Activated naive CD4-positive, alpha-beta T cell treated with anti-CD3 and anti-CD28 coated beads, Interleukin-2, amount 50 U/mL, for 24 hours (primary cell): ENCODE data around the gene WDR82.

Source experiments
- H3K27ac Mint-ChIP-seq: one replicate; pipeline ENCODE4 v1.8.0; 2021; ENCODE audit warnings: mild to moderate bottlenecking, mixed read lengths
- H3K27me3 Mint-ChIP-seq: one replicate; pipeline ENCODE4 v1.8.0; 2021; ENCODE audit warnings: mixed read lengths
- H3K36me3 Mint-ChIP-seq: one replicate; pipeline ENCODE4 v1.8.0; 2021; ENCODE audit warnings: mixed read lengths
- H3K4me1 Mint-ChIP-seq: one replicate; pipeline ENCODE4 v1.8.0; 2021; ENCODE audit warnings: mixed read lengths
- H3K4me3 Mint-ChIP-seq: one replicate; pipeline ENCODE4 v1.8.0; 2021; ENCODE audit warnings: mild to moderate bottlenecking, mixed read lengths
- H3K9me3 Mint-ChIP-seq: one replicate; pipeline ENCODE4 v1.8.0; 2021; ENCODE audit warnings: mixed read lengths

WDR82 gene

GRCh38 chr3:52314489-52314888, 36.0 kb upstream of the WDR82 start:
- H3K36me3 Mint-ChIP-seq: peaks cover 3% of the 10 kb centered on the region
- no peaks in the 10 kb centered on the region for H3K27me3 Mint-ChIP-seq
- H3K27ac Mint-ChIP-seq: no peak overlapping the region
- H3K4me1 Mint-ChIP-seq: peaks cover 23% of the 10 kb centered on the region
- no peaks in the 10 kb centered on the region for H3K9me3 Mint-ChIP-seq
- H3K4me3 Mint-ChIP-seq: no peak overlapping the region

GRCh38 chr3:52313774-52314188, 35.3 kb upstream of the WDR82 start:
- peaks cover 23% of the 10 kb centered on the region for H3K4me1 Mint-ChIP-seq
- H3K36me3 Mint-ChIP-seq: peaks cover 3% of the 10 kb centered on the region
- H3K4me3 Mint-ChIP-seq: no peak overlapping the region
- H3K9me3 Mint-ChIP-seq: no peaks in the 10 kb centered on the region
- H3K27me3 Mint-ChIP-seq: no peaks in the 10 kb centered on the region
- H3K27ac Mint-ChIP-seq: no peak overlapping the region

DNA sequence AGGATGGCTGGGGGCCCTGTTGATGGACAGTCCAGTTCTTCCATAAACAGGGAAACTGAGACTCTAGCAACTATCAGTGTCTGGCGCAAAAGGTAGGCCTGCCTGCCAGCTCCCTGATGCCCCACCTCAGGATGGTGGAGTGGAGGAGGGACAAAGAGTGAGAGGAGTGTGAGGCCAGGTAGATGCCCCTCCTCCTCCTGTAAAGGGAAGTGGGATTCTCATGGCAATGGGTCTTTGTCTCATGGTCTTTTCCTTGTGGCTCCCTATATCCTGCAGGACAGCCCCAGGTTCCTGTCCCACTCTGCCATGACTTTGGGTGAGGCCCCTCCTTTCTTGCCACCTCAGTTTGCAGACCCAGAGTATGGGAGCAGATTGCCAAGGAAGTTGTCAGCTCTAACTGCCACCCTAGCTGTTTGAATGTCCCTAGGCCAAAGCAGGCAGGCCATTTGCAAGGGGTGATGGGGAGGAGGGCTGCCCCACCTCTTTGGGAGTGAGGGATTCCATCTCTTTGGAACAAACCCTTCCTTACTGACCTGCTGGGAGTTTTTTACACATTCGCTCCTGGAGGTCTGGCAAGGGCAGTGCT, 34.8 kb upstream of the WDR82 start:
- Mint-ChIP-seq H3K27me3 (no peaks in the 10 kb centered on the region), H3K9me3 (no peaks in the 10 kb centered on the region), H3K4me1 (peaks cover 28% of the 10 kb centered on the region), H3K4me3 (no peak overlapping the region), H3K27ac (no peak overlapping the region), H3K36me3 (peaks cover 3% of the 10 kb centered on the region)

DNA sequence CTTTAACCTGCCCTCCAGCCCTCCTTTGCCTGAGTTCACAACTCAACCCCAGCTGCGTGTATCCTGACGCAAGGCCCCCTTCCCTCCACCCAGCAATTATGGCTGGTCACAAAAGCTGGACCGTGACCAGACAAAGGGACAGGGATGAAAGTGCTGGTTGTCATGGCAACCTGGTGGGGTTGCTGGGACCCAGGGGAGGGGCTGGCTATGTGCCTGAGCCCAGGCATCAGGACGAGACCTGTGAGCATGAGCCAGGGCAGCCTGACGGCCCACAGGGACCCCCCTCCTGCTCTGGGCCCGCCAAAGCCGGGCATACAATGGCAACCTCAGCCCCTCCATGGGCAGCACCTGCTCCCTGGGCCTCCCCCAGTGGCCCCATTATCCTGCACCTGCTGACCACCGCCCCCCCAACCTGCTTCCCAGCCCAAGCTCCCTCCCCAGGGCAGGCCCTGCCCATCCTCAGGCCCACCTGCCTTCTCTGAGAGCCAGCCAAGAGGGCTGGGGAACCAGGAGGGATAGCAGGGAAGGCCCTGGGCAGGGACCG, 33.2 kb upstream of the WDR82 start:
- H3K4me1 Mint-ChIP-seq: peaks cover 34% of the 10 kb centered on the region

GRCh38 chr3:52310861-52311575, 32.6 kb upstream of the WDR82 start:
- Mint-ChIP-seq H3K27ac (no peak overlapping the region), H3K4me3 (no peak overlapping the region), H3K36me3 (peaks cover 3% of the 10 kb centered on the region), H3K27me3 (no peaks in the 10 kb centered on the region), H3K4me1 (peaks cover 36% of the 10 kb centered on the region), H3K9me3 (no peaks in the 10 kb centered on the region)

More for the DNA sequence above, 33.2 kb upstream of the WDR82 start:
- no peak overlapping the region for H3K4me3 Mint-ChIP-seq
- H3K27me3 Mint-ChIP-seq: no peaks in the 10 kb centered on the region
- no peaks in the 10 kb centered on the region for H3K9me3 Mint-ChIP-seq
- no peak overlapping the region for H3K27ac Mint-ChIP-seq
- H3K36me3 Mint-ChIP-seq: peaks cover 3% of the 10 kb centered on the region

GRCh38 chr3:52308308-52308707, 29.9 kb upstream of the WDR82 start:
- Mint-ChIP-seq H3K27ac (no peak overlapping the region), H3K4me1 (peaks cover 41% of the 10 kb centered on the region), H3K9me3 (no peaks in the 10 kb centered on the region), H3K27me3 (no peaks in the 10 kb centered on the region), H3K4me3 (no peak overlapping the region), H3K36me3 (peaks cover 3% of the 10 kb centered on the region)

GRCh38 chr3:52306978-52307377, 28.5 kb upstream of the WDR82 start:
- Mint-ChIP-seq H3K9me3 (no peaks in the 10 kb centered on the region), H3K4me3 (no peak overlapping the region), H3K4me1 (peaks cover 41% of the 10 kb centered on the region), H3K27ac (no peak overlapping the region), H3K36me3 (peaks cover 3% of the 10 kb centered on the region), H3K27me3 (no peaks in the 10 kb centered on the region)

- peaks cover 3% of the 10 kb centered on the region for H3K36me3 Mint-ChIP-seq
- no peaks in the 10 kb centered on the region for H3K9me3 Mint-ChIP-seq
- H3K27me3 Mint-ChIP-seq: no peaks in the 10 kb centered on the region
- peaks cover 38% of the 10 kb centered on the region for H3K4me1 Mint-ChIP-seq
- H3K27ac Mint-ChIP-seq: no peak overlapping the region
- H3K4me3 Mint-ChIP-seq: no peak overlapping the region
Measured at GRCh38 chr3:52305926-52306325, 27.5 kb upstream of the WDR82 start.

GRCh38 chr3:52303811-52304210, 25.4 kb upstream of the WDR82 start:
- no peaks in the 10 kb centered on the region for H3K36me3 Mint-ChIP-seq
- peaks cover 33% of the 10 kb centered on the region for H3K4me1 Mint-ChIP-seq
- H3K9me3 Mint-ChIP-seq: no peaks in the 10 kb centered on the region
- H3K27ac Mint-ChIP-seq: no peak overlapping the region
- no peak overlapping the region for H3K4me3 Mint-ChIP-seq
- H3K27me3 Mint-ChIP-seq: no peaks in the 10 kb centered on the region

GRCh38 chr3:52302426-52303145, 24.1 kb upstream of the WDR82 start:
- no peak overlapping the region for H3K4me3 Mint-ChIP-seq
- H3K27ac Mint-ChIP-seq: no peak overlapping the region
- no peaks in the 10 kb centered on the region for H3K27me3 Mint-ChIP-seq
- H3K4me1 Mint-ChIP-seq: peaks cover 21% of the 10 kb centered on the region
- no peaks in the 10 kb centered on the region for H3K9me3 Mint-ChIP-seq
- no peaks in the 10 kb centered on the region for H3K36me3 Mint-ChIP-seq

DNA sequence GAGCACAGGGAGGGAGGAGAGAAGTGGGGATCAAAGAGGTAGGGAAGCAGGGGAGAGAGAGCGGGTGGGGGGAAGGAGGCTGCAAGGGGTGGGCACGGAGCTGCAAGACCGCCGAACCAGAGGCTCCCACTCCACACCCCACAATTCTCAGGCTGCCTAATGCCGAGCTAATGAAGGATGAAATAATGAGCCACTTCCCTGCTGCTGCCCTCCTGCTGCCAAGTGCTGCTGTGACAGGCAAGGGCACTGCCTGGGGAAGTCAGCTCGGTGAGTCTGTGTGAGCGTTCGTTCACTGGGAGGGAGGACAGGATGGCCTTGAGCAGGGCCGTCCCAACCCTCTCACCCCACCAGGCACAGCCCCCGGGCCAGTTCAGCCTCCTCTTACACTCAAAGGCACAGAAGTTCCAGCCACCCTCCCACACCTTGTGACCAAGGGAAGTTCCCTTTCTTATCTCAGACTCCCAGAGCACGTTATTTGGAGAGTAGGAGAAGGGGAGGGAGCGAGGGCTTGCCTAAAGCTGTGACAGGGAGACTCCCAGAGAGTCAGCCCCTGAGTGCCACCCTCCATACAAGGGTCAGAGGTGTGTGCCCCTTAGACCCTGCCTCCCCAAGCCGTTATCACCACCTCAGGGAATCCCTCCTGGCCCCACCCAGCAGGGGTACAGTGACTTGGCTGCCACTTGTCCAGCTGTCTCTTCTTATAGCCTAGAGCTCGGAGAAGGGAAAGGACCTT, 21.6 kb upstream of the WDR82 start:
- Mint-ChIP-seq H3K27me3 (no peaks in the 10 kb centered on the region), H3K4me3 (no peak overlapping the region), H3K4me1 (no peaks in the 10 kb centered on the region), H3K27ac (no peak overlapping the region), H3K9me3 (no peaks in the 10 kb centered on the region), H3K36me3 (no peaks in the 10 kb centered on the region)

- H3K27me3 Mint-ChIP-seq: no peaks in the 10 kb centered on the region
- no peak overlapping the region for H3K27ac Mint-ChIP-seq
- H3K9me3 Mint-ChIP-seq: no peaks in the 10 kb centered on the region
- H3K4me3 Mint-ChIP-seq: no peak overlapping the region
- H3K4me1 Mint-ChIP-seq: no peaks in the 10 kb centered on the region
- H3K36me3 Mint-ChIP-seq: no peaks in the 10 kb centered on the region
Measured at GRCh38 chr3:52299247-52299878, 20.9 kb upstream of the WDR82 start.

DNA sequence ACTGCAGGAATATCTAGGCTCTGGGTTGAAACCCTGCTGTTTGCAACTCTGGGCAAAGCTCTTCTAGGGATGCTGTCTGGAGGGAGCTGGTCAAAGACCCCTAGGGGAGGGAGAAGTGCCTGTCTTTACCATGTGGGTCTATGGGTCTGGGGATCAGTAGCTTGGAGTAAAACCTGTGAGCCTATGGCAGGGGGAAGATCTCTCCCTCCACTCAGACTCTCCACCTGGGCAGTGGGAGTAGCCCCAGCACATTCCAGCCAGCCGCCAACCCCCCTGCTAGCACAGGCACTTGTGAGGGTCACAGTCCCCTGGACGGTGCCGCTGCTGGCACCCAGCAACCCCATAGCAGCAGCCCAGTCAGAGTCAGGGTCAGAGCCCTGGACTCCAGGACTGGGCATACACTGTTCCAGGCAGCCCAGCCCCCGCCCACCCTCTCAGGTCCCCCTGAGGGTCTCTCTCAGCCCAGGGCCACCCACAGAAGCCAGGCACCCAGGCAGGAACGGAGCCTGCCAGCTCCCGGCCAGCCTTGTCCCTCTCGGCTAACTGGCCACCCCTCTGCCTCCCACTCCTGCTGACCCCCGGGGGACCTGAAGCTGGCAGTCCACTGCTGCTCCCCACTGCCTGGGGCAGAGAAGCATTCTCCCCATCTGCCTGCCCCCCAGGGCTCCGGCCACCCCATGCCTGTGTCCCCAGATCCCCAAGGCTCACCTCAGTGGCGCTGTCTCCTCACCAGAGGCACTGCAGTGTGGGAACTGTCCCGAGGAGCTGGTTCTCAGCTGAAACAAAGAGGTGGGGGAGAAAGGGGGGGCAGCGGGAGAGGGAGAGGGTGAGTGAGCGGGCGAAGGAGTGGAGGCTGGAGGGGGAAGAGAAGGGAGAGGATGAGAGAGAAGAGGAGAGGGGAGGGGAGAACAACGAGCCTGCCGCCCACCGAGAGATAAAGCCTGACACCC, 20.0 kb upstream of the WDR82 start:
- no peaks in the 10 kb centered on the region for H3K36me3 Mint-ChIP-seq
- H3K9me3 Mint-ChIP-seq: no peaks in the 10 kb centered on the region
- no peak overlapping the region for H3K4me3 Mint-ChIP-seq
- no peaks in the 10 kb centered on the region for H3K27me3 Mint-ChIP-seq
- no peak overlapping the region for H3K27ac Mint-ChIP-seq
- H3K4me1 Mint-ChIP-seq: no peaks in the 10 kb centered on the region
